ENCODE results near the gene PADI2.

The PADI2 gene

DNA sequence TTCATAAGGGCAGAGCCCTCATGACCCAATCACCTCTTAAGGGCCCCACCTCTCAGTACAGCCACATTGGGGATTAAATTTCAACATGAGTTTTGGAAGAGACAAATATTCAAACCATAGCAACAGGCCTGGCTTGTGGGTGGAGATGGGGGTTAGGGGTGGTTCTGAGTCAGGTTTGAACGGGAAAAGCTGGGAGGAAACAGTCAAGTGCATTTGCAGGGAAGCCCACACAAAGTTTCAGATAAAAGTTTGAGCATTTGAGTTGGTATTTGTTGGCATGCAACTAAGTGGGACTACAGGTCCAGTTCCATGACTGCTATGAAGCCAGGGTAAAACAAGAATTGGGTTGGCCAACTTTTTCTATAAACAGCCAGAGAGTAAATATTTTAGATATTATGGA lies 21.0 kb upstream of the PADI2 start:
- no peak for DNase-seq (ENCODE audit: low read depth in 4 of 4, low spot score in 1 of 4)

DNA sequence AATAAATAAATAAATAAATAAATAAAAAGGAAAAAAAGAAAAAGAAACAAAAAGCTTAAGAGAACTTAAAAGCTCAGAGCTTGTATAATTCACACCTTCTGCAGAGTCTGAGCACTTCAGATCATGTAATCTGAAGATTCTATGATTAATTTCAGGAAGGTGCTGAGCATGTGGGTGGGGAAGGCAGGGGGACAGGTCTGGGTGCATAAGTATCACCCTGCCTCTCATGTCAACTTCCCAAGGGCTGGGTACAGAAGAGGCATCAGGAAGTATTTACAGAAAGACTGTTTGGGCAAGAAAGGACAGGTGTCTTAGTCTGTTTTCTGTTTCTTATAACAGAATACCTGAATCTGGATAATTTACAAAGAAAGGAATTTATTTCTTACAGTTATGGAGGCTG lies 20.4 kb upstream of the PADI2 start:
- DNase-seq (ENCODE audit: low read depth in 4 of 4, low spot score in 1 of 4): no peak

DNA sequence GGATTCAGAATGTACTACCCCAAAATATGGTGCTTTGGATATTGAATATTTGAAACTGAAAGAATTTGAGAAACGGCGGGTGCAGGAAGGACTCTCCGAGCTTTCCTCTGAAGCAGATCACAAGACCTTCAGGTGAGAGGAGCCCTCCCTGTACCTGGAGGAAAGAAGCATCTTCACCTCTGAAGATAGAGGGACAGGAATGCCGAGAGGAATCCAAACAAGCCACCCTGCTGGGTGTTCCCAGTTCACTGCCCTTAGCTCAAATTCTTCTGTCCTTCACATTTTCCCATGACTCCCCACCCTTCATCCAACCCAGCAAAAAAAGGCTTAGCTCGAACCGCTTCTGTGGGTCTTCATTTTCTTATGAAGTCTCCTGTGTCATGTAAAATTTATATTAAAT lies 18.2 kb upstream of the PADI2 start:
- DNase-seq (ENCODE audit: low read depth in 4 of 4, low spot score in 1 of 4): no peak

DNA sequence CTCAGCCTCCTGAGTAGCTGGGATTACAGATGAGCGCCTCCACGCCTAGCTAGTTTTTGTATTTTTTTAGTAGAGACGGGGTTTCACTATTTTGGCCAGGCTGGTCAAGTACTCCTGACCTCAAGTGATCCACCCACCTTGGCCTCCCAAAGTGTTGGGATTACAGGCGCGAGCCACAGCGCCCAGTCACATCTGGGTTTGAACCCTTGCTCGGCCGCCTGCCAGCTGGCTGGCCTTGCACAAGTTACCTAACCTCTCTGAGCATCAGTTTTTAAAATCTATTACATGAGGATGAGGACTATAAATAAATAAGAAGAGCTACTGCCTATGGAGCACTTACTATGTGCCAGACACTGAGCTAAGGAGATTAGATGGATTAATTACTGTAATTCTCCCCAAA lies 17.7 kb upstream of the PADI2 start:
- DNase-seq (ENCODE audit: low read depth in 4 of 4, low spot score in 1 of 4): no peak

DNA sequence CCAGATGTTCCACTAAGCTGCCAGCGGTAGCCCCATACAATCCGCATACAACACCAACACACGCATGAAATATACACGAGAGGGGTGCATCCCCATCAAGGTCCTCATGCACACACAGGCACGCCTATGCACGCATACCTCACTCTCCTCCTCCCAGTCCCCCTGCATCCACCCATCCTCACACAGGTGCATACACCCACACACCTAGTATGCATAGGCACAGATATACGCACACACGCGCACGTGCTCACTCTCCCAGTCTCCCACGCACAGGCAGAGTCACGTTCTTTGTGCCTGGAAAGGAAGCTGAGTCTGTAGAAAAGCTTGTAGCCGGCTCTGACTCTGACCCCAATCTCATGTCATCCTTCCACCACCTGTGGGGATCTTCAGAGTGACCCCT lies 16.9 kb upstream of the PADI2 start:
- no peak for DNase-seq (ENCODE audit: low read depth in 4 of 4, low spot score in 1 of 4)

DNA sequence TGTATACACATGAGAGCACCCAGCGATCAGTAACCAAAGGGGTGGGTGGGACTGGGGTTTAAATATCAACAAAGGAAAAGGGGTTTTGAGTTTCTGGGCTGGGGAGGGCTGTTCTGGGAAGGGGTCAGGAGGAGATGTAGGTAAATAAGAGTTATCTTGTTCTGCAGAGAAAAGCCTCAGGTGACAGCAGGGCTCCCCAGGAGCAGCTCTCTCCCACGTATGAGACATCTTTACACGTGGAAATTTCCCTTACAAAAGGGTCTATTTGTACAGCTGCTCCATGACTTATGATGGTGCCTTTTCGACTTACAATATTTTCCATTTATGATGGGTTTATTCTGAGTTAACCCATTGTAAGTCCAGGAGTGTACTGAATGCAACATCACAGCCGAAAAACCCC lies 16.3 kb upstream of the PADI2 start:
- DNase-seq (ENCODE audit: low read depth in 4 of 4, low spot score in 1 of 4): no peak

DNA sequence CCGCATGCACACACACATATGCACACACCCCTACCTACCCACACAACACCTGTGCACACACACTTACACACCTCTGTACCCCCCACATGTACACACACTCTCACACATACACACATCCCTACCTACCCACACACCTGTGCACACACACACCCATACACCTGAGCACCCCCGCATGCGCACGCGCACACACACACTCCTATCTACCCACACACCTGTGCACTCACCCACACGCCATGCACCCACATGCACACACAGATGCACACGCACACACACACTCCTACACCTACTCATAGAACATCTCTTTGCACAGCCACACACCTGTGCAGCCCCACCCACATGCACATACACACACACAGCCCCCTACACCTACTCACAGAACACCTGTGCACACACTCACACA lies 15.5 kb upstream of the PADI2 start:
- no peak for DNase-seq (ENCODE audit: low read depth in 4 of 4, low spot score in 1 of 4)

DNA sequence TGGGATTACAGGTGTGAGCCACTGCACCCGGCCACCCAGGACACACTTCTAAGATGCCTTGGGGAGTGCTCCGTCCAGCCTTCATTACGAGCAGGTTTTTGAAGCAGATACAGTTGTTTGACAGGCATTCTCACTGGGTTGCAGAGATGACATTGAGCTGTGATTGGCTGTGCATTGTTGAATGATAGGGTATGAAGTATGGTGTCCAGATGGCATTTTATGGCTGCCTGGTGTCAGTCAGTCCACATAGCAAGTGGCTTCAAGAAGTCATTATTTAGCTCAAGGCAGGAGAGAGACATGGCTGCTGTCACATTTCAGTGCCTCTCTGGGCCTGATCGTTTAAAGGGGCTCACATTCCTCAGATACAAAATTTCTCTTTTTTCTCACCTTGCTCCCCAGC lies 14.8 kb upstream of the PADI2 start:
- DNase-seq (ENCODE audit: low read depth in 4 of 4, low spot score in 1 of 4): no peak

DNA sequence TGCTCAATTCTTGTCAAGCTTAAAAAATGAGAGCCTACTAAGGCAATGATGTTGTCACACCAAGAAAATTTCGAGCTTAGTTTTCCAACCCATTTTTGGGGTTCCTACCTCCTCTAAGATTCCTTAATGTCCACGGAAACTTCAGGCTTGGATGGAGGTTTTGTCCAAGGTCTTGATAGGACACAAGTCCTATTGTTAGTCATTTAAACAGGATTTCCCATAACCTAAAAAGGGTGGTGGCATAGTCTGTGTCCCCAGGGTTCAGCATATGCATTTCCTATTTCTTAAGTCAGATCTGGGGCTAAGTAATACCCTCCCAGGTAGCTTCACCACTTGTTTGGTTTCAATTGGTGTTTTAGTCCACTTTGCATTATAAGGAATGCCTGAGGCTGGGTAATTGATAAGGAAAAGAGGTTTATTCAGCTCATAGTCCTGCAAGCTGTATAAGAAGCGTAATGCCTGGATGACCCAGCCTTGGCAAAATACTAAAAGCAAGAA lies 10.9 kb upstream of the PADI2 start:
- no peak for DNase-seq (ENCODE audit: low read depth in 4 of 4, low spot score in 1 of 4)

DNA sequence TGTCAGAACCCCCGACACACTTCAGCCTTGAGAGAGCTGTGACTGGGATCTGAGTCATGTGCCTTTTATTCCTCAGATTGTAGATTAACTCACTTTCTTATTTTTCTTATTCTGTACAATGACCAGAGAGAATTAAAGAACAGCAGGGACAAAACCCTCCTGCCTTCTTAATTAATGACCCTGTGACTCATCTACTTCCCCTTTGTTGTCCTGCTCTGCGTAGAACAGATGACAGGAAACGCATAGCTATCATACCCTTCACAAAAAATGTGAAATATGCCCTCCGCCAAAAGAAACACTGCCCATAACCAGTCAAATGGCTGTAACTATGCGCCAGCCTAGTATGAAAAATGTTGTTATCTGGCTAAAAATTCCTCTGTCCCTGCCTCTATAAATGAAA lies 9.1 kb upstream of the PADI2 start:
- no peak for DNase-seq (ENCODE audit: low read depth in 4 of 4, low spot score in 1 of 4)

DNA sequence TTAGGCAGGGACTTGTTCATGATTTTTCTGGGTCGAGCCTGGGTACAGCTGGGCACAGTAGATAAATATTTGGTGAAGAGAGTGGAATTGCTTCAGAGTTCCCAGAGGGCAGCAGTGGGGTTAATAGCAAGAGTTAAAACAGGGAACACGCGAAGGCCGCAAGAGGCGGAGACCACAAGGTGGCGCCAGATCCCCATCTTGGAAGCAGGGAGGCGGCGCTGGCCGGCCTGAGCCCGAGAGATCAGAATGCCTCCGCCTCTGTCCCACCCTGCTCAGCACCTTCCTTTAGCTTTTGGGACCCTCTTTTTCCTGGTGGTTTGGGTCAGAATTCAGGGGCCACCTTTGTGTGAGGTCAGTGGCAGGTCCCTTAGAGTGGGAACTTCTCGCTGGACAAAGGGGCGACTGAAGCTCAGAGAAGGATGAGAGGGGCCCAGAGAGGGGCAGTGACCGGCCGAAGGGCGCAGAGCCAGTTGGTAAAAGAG lies 6.5 kb upstream of the PADI2 start:
- peak; percentile 73 to 90 (median 78) for DNase-seq (ENCODE audit: low read depth in 4 of 4, low spot score in 1 of 4)

DNA sequence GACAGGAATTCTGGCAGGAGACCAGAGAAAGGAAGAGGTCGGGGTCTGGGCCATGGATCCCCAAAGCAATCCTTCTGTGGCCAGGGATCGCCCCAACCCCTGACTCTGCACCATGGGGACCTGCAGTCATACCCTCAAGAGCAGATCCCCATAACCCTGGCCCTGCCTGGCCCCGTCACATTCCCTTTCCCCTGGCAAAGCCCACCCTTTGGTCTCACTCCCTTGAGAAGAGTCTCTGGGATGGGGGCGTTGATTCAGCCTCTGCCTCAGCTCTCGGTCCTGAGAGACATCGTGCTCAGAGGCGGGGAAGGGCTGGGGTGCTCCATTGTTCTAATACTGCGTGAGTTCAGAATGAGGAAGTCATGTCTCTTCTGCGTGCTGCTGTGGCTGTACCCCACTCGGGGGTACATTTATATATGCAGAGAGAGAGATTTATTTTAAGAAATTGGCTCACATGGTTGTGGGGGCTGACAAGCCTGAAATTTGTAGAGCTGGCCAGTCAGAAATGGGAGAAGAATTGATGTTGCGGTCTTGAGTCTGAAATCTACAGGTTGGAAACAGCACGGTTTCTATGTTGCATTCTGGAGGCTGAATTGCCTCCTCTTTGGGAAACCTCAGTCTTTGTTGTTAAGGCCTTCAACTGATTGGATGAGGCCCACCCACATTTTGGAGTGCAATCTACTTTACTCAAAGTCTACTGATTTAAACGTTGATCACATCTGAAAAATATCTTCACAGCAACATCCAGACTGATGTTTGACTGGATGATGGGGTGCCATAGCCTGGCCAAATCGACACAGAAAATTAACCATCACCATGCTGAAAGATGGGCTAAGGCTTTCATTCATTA lies 4.2 kb upstream of the PADI2 start:
- DNase-seq (ENCODE audit: low read depth in 4 of 4, low spot score in 1 of 4): no peak

DNA sequence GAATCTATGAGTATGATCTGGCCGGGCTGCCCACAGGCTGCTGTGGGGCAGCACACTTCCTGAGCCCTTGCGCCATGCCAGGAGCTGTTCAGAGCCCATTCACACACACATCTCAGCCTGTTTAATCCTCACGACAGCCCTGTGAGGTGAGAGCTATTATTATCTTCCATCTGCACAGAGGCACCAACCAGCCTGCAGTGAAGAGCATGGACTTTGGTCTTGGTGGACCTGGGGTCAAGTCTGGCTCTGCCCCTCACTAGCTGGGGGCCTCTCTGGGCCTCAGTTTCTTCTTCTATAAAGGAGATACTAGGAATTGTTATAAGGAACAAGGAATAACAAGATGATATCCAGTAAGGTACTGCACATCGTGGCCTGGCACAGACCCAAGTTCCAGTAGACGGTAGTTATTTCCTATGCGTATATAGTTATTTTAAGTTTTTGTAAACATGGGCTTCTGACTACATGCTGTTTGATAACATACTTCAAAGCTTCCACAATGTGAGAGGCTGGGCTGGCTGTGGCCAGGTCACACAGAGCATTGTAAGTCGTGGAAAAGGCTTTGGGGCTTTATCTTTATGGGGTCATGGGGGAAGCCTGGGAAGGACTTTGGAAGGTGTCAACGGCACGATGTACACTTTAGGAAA lies 3.4 kb upstream of the PADI2 start:
- no peak for DNase-seq (ENCODE audit: low read depth in 4 of 4, low spot score in 1 of 4)

DNA sequence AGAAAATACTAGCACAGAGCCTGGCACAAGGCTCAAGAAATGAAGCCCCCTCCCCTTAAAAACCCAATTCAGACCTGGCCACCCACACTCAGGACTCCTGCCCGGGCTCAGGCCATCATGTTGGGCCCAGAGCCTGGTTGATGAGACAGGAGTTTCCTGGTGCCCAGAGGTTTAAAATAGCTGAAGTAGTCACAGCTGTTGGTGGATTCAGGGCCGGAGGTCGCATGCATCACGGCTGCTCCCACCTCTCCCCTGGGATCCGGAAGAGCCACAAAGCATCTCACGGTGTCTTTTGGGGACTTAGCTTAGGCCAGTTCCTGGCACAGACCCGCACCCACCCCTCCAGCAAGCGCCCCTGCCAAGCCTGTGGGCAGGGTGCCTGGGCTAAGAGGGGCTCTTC lies 2.6 kb upstream of the PADI2 start:
- DNase-seq (ENCODE audit: low read depth in 4 of 4, low spot score in 1 of 4): no peak

DNA sequence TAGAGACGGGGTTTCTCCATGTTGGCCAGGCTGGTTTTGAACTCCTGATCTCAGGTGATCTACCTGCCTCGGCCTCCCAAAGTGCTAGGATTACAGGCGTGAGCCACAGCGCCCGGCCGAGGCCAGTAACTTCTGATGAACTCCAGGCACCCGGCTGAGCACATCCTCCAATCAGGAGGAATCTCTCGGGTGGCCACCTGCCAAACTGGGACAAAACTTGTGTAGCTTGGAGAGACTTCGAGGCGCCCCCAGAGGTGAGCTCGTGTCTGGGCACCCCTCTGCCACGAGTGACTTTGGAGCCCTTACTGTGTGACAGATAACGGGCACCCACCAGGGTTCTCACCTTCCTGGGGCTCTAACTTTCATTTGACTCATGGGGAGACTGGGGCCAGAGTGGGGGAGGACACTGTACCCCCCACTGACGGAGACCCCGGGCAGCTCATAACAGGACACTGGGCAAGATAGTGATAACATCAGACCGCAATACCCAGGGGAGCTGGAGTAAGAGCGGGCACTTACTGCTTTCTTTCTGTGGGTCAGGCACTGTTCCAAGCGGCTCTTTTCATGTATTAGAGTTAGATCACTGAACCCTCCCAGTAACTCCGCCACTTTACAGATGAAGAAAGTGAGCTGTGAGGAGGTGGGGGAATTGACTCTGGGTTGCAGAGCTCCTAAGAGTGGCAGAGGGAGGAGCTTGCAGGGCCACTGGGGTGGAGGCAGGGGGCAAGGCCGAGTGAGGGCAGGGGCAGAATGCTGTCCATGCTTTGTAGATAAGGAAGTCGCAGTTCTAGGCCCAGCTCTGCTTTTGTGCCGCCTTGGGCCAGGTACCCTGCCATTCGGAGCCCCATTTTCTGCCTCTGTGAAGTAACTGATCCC lies 1.9 kb upstream of the PADI2 start:
- DNase-seq (ENCODE audit: low read depth in 4 of 4, low spot score in 1 of 4): no peak

DNA sequence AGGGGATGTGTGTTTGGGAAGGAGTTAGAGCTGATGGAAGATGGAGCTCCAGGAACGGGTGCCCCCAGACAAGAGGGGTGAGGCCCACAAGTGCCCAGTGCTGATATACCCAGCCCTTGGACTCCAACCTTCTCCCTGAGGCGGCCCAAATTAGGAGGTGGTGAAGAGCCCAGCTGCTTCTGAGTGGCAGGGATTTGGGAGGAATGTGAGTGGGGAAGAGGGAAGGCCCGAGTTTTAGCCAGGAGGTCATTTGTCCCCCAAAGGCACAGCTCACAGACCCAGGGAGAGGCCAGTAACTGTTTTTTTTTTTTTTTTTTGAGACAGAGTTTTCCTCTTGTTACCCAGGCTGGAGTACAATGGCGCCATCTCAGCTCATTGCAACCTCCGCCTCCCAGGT lies 1.2 kb upstream of the PADI2 start:
- DNase-seq (ENCODE audit: low read depth in 4 of 4, low spot score in 1 of 4): no peak

DNA sequence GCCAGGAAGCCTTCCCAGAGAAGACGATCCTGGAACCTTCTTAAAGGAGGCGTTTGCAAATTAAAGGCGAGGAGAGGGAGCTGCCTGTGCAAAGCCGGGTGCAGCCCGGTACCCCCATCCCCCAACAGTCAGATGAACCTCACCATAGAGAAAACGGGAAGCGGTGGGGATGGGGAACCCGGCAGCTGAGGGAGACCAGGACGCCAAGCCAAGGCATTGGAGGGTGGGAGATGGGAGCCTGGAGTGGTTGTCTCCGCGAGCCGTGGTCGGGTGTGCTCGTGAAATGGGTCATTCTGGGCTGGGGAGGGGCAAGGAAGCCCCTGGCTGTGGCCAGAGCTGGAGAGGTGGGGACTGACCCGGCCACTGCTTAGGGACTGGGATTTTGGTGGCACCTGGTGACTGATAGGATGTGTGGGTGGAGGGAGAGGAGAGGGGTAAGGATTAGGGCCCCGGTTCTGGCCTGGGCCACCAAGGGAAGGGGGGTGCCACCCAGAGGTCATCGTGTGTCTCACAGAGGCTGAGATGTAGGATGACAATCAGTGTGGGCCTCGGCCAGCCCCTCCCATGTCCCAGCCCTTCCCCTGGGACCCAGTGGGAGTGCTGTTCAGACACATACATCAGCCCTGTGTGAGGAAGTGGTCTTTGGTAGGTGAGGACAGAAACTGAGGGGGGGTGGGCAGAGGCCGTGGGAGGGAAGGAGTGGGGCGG lies 676 bp upstream of the PADI2 start:
- DNase-seq (ENCODE audit: low read depth in 4 of 4, low spot score in 1 of 4): no peak

DNA sequence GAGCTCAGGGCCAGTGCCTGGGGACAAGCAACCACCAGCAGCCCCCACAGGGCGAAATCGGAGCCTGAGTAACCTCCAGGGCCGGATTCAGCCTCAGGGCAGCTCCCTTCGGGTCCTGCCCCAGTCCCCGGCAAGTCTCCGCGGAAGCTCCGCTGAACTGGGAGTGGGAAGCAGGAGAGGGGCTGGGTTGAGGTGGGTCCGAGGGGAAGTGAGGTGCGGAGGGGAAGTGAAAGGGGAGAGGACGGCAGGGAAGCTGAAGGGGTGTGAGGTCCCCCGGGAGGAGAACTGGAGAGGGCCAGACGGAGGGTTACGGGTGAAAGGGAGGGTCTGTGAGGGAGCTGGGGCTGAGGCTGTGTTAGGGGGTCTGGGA lies 560 bp downstream of the PADI2 start:
- no peak for DNase-seq (ENCODE audit: low read depth in 4 of 4, low spot score in 1 of 4)

DNA sequence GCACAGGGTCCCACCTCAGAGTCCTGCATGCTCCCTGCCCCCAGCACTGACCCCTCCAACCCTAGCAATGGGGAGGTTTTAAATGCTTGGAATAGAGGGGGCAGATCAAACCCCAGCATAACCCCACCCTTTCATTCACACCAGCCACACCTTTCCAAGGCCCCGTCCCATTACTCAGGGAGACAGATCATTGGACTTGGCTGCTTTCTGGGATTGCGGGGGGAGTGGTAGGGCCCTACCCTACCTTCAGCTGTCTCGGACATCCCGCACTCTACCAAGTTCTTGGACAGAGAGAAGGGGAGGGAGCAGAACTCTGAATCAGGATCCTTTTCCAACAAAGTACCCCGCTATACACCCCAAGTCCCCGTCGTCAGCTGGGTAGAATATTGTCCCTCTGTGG lies 983 bp downstream of the PADI2 start:
- DNase-seq (ENCODE audit: low read depth in 4 of 4, low spot score in 1 of 4): no peak

DNA sequence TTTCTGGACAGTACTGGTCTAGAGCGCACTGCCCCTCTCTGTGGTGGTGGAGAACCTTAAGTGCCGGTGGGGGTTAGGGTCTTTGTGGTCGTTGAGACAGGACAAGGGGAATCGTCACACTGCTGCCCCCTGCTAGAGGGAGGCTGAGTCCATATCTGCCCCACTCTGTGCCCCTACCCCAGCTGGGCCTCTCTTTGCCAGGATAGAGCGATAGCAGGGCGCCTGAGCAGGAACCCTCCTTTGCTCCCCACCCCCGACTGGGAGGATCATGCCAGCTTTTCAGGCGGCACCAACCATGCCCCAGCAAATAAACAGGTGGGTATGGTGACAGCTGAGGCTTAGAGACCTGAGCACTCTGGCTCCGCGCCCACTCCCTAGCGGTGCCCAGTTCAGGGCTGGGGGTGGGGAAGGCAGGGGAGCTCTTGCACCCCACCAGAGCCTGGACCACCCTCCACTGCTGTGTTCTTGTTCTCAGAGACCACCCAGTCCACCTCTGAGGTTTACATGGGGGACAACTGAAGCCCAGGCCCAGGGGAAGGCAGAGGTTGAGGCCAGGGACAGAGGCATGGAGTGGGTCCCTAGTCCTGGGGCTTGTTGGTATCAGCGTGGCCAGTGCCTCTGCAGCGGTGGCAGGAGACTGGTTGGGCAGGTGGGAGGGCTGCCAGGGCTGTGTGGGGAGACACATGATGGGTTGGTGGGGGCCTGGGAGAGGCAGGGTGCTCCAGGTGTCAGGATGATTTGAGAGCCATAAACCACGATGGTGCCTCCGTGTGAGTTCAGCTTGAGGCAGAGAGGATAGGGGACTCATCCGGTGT lies 1.6 kb downstream of the PADI2 start:
- DNase-seq (ENCODE audit: low read depth in 4 of 4, low spot score in 1 of 4): no peak
